Femur (tissue), 1 donor: Measurements from ENCODE around the gene HYLS1.
A peak's percentile ranks its signal among the peaks of the same experiment; 100 is the strongest.
"Not testable (repeated sequence)": the region's sequence is repeated elsewhere in the genome, so short reads cannot be mapped to it uniquely, and the experiment has no call there.

Experiments
- DNase-seq: peaks from one replicate; pipeline ENCODE4 v3.0.0-alpha.2; 2017

The HYLS1 gene

DNA sequence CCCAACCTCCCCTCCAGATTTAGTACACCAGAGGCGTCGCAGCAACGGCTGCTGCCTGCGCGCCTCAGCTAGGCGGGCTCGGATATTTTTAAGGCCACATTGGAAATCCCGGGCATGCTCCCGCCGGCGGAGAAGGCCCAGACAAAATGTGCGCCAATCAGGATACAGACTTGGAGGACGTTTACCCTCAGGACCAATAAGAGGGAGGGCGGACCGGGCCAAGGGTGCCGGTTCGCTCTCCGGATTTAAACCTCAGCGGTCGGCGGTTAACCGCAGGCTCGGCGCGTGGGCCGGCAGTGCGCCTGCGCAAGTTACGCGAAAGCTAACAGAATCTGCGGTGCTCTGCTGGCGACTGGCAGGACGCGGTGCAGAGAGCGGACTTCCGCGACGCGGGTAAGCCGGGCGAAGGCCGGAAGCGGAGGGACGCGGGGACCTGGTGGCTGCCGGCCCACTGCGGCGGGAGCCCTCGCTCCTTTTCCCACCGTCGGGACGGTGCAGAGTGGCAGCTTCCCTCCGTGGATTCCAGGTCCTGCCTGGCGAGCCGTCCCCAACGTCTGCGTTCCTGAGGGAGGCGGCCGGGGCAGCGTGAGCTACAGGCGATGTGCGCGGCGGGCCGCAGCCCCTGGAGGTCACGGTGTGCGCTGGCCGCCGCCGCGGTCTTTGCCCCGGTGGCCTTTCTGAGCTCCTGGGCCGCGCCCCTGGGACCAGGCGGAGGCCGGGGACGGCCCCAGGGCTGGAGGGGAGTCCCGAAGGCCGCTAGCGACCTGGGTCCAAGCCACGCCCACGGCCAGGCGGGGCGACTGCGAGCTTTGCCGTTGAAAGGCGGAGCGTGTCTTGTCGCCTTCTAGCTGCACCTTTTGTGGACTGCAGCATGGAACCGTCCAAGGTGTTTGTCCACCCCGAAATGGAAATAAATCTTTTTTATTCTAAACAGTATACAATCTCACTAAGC lies at the start of gene HYLS1:
TSS of gene HYLS1 (plus strand) at position 296 of the 952 bp plus-strand sequence. CDS start 11,701 bp downstream, outside the sequence.
- peak; percentile 96 for DNase-seq

- no peak for DNase-seq
These were observed 45.0 kb upstream of the HYLS1 start for GRCh38 chr11:125842321-125842948.

DNA sequence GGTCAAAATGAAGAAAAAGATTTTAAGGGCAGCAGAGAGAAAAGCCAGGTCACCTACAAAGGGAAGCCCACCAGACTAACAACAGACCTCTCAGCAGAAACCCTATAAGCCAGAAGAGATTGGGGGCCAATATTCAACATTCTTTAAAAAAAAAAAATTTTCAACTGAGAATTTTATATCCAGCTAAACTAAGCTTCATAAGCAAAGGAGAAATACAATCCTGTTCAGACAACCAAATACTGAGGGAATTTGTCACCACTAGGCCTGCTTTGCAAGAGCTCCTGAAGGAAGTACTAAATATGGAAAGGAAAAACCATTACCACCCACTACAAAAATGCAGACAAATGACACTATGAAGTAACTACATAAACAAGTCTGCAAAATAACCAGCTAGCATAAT lies 41.3 kb upstream of the HYLS1 start:
- DNase-seq = no peak

- not testable (repeated sequence) for DNase-seq
These were observed 29.8 kb upstream of the HYLS1 start for GRCh38 chr11:125857670-125858069.

DNA sequence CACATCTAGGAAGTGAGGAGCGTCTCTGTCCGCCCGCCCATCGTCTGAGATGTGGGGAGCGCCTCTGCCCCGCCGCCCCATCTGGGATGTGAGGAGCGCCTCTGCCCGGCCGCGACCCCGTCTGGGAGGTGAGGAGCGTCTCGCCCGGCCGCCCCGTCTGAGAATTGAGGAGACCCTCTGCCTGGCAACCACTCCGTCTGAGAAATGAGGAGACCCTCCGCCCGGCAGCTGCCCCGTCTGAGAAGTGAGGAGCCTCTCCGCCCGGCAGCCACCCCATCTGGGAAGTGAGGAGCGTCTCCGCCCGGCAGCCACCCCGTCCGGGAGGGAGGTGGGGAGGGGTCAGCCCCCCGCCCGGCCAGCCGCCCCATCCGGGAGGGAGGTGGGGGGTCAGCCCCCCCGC lies 24.7 kb upstream of the HYLS1 start:
- not testable (repeated sequence) for DNase-seq

GRCh38 chr11:125865354-125865753 lies 22.1 kb upstream of the HYLS1 start:
- not testable (repeated sequence) for DNase-seq

DNA sequence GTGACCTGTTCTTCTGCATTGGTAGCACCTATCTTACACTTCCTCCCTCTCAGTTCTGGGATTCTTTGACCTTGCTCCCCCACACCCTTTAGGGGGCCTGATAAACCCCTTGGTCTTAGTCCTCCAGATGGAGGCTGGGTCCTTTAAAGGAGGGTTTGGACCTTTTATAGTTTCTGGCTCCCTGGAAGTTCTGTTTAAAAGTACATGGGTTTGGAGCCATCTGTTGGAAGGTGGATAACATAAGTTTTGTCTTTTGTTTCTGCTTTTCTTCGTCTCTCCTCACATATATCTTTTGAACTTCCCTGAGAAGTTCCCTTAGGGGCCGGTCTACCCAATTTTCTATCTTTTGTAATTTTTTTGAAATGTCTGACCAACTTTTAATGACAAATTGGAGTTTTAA lies 17.9 kb upstream of the HYLS1 start:
- no peak for DNase-seq

DNA sequence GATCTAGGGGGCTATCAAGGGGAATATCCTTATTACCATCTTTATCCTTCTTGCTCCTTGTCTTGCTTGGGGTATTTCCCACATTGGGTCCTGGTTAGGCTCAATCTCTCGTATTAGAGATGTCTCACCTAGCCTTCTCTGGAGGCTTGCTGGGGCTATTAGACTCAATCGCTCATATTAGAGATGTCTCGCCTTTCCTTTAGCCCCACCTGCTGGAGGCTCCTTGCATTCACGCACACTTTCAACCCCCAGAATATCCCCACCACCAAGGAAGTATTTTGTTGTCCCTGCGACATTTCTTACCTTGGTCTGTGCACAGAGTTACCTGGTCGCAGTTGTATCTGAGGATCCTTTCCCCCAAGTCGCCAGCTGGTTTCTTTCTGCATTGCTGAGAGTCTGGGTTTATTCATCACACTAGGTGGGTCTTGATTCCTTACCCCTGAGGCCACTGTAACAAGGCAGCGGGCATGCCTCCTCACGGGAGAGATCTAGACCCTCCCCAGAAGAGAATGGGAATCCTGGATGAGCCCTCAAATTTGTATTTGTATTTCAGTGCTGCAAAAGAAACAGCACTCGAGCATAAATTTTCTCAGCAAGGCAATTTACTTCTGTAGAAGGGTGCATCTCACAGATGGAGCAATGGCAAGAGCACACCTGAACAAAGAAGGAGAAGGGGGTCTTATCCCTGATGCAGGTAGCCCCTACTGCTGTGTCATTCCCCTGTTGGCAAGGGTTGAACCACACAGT lies 15.9 kb upstream of the HYLS1 start:
- no peak for DNase-seq

DNA sequence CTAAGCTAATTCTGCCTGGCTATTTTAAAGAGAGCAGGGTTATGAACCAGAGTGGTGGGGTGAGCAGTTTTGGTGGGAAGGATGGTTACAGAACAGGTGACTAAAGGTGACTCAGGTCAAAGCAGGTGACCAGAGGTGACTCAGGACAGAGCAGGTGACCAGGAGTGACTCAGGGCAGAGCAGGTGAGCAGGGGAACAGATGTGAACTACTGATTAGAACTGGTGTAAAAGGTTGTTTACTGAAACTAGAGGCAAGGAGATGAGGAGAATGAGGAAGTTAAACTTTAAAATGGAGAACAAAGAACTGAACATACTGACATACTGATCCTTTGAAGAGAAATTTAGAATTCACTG lies 15.4 kb upstream of the HYLS1 start:
- DNase-seq = no peak

DNA sequence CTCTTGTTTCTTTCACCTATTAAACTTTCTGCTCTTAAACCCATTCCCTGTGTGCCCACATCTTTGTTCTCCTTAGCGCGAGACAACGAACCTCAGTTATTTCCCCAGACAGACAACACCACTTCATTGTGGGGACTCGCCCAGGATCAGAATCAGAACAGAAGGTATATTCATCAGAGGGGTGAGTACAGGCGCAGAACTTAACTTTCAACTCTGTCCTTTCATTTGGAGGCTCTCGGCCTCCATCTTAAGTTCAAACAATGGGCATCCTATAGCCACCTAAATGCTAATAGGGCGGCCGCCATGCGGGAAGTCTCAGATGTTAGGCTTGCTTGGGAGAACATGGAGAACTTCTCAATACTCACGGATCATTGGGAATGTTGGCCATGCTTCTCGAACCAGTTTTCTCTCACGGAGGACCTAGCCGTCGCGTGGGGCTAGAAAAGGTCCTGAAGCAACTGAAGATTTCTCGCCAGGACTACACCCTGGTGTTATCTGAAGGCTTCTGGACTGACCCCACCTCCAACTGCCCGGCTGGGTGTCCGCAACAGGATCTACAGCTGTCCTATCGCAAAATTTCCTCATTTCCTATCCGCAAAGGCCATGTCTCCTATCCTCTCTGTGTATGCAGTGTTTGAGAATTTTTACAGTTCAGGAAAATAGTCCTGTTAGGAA lies 13.4 kb upstream of the HYLS1 start:
- DNase-seq = no peak

GRCh38 chr11:125874556-125875124 lies 12.8 kb upstream of the HYLS1 start:
- peak; percentile 57 for DNase-seq

- no peak for DNase-seq
These were observed 6.2 kb upstream of the HYLS1 start for GRCh38 chr11:125881291-125881690.

DNA sequence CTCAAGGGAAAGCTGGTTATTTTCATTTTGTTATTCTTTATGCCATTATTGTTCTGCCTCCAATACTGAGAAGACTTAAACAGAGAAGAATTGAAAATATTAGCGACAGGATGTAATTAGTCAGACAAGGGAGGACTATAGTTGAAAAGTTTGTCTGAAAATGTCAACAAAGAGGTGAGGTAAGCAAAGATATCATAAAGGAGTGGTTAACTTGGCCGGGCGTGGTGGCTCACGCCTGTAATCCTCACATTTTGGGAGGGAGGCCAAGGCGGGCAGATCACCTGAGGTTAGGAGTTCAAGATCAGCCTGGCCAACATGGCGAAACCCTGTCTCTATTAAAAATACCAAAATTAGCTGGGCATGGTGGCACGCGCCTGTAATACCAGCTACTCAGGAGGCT lies 4.1 kb upstream of the HYLS1 start:
- no peak for DNase-seq

GRCh38 chr11:125886997-125887372 lies 483 bp upstream of the HYLS1 start:
- DNase-seq = peak; percentile 55

DNA sequence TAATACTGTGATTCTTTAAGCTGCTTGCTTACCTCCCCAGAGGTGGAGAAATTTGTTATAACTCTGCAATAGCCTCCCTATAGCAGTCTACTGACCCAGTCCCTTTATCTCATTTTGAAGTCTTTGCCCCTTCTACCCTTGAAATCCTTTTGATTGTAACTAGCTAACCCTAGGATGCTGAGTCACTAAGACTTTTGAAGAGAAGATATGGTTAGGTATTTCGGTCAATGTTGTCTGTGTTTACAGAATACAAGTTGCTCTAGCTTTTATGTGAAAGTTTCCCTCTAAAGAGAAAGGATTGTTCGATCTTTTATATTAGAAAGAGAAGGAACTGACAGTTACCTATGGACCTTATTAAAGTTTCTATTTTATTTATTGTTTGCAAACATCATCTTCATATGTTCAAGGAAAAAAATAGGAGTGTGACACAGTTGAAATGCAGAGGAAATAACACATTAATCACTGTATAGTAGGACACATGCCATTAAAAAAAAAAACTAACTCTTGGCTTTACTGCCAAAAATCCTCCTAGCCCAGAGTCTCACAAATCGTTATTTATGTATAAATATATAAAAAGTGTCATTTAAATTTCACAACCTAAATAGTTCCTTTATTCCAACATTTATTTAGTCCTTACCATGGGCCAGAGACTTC lies 3.1 kb downstream of the HYLS1 start:
- no peak for DNase-seq

GRCh38 chr11:125892071-125892470 lies 4.6 kb downstream of the HYLS1 start:
- DNase-seq = no peak

- no peak for DNase-seq
These were observed 5.5 kb downstream of the HYLS1 start for GRCh38 chr11:125892994-125893393.

DNA sequence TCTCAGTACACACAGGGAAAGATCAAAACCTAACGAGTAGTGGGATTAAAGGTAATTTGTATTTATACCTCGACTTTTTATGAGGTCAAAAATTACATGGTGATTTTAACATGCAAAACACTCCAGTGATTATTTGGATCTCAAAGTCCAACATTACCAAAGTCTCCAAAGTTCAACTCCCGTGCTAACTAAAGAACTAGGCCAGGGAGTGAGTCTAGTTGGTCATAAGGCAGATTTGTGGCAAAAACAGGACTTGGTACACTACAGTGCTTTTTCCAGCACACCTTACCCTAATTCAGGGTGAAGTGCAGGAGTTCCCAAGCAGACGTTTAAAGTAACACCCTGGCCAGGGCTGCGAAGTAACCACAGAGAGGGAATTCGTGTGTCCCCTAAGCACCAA lies 14.4 kb downstream of the HYLS1 start:
- no peak for DNase-seq

DNA sequence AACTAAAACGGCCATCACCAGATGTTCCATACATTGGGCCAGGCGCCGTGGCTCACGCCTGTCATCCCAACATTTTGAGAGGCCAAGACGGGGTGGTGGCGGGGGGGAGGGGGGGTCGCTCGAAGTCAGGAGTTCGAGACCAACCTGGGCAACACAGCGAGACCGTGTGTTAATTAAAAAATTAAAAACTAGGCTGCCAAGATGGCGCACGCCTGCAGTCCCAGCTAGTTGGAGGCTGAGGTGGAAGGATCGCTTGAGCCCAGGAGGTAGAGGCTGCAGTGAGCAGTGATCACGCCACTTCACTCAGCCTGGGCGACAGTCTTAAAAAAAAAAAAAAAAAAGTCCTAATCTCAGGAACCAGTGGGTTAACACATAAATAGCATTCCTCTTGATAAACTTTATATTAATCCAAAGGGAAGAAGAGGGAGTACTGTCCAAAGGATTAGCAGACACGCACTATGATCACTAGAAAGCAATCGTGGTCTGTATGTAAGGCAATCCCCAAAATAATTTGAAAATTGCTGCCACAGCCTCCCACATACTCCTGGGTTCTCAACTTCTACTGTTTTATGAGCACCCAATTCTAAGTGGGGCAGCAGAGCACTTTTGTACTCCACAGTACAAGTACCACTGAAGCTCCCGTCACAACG lies 14.9 kb downstream of the HYLS1 start:
- no peak for DNase-seq

DNA sequence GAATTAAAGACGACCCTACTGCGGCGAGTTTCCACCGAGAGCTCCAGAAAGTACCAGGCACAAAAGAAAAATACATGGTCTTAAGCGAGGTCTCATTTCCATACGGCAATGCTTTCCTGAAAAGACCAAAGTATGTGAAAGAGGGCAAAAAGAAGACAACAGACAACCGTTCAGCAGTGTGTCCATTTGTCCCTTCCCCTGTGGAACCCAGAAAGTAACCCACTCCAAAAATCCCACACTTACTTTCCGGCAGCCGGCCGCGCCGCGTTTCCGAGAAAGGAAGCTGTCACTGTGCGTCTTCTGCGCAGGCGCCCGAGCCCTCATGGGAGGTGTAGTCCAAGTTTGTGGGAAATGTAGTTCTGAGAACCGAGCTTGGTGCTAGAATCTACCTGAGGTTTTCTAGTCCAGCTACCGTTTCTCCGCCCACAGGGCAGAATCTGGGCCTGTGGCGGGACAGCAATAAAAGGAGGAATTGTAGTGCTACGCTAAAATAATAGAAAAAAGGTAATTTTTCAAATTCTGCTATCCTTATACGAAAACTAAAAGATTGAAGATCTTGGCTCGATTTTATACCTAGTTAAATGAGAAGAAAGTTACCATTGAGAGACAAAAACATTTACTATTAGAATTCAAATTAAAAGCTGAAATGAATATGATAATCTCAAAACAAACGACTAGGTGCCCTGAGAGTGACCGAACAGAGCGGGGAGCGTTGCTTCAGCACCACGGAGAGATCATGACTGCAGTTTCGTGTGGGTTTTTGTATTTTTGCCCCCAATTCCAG lies 15.7 kb downstream of the HYLS1 start, which contains the start of gene PUS3:
TSS of gene PUS3 (minus strand) at position 280 of the 784 bp plus-strand sequence. CDS start 6,922 bp downstream, outside the sequence.
- peak; percentile 95 for DNase-seq
